ENCODE results near the gene BICD1.
A peak's percentile ranks its signal among the peaks of the same experiment; 100 is the strongest.

The BICD1 gene

GRCh38 chr12:32357601-32358249, 251.1 kb downstream of the BICD1 start:
- H3K9me3 ChIP-seq (ENCODE audit: control insufficient read depth, low read length): no peaks in the 10 kb centered on the region
- no peaks in the 10 kb centered on the region for H3K27me3 ChIP-seq (ENCODE audit: control insufficient read depth, insufficient read depth, low read length)
- no peak overlapping the region for H3K9ac ChIP-seq (ENCODE audit: low read length)
- H3K36me3 ChIP-seq (ENCODE audit: control insufficient read depth, insufficient read depth, low read length): no peaks in the 10 kb centered on the region
- H3K4me1 ChIP-seq (ENCODE audit: control insufficient read depth, insufficient read depth, low read length): no peaks in the 10 kb centered on the region
- H3K4me3 ChIP-seq (ENCODE audit: low read length): no peak overlapping the region

DNA sequence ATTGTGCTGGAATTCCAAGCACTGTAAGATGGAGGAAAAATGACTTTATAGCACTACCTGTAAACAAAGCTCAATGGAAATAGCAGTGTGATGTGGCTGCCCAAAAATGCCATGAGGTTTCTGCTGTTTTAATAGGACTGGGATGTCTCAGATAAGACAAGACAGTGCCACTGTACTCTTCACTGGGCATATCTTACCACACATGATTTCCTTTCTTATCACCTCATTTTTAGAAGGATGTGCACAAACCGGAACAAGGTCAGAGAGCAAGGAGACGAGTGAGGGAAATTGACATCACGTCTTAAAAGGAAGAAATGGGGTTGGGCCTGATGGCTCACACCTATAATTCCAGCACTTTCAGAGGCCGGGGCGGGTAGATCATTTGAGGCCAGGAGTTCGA, 254.3 kb downstream of the BICD1 start:
- Histone ChIP-seq H3K36me3 (ENCODE audit: control insufficient read depth, insufficient read depth, low read length) (no peaks in the 10 kb centered on the region), H3K9ac (ENCODE audit: low read length) (no peak overlapping the region), H3K4me3 (ENCODE audit: low read length) (no peak overlapping the region), H3K4me1 (ENCODE audit: control insufficient read depth, insufficient read depth, low read length) (peaks cover 4% of the 10 kb centered on the region), H3K27me3 (ENCODE audit: control insufficient read depth, insufficient read depth, low read length) (no peaks in the 10 kb centered on the region), H3K9me3 (ENCODE audit: control insufficient read depth, low read length) (no peaks in the 10 kb centered on the region)

DNA sequence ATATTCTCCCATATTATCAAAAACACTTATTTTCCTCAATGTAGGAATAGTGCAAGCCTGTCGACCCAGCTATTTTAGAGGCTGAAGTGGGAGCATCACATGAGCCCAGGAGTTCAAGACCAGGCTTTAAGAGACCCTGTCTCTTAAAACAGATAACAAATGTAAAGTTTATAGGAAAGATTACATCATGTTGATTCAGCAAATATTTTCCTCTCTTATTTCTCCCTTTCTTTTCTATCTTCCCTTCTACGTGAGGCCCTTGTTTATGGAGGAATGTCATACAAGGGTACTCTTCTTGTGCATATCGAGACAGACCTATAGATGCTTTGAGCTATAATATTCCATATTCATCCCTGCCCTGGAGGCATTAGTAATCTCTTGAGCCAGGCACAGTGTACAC, 256.2 kb downstream of the BICD1 start:
- no peak overlapping the region for H3K4me3 ChIP-seq (ENCODE audit: low read length)
- H3K9ac ChIP-seq (ENCODE audit: low read length): no peak overlapping the region
- H3K9me3 ChIP-seq (ENCODE audit: control insufficient read depth, low read length): no peaks in the 10 kb centered on the region
- peaks cover 4% of the 10 kb centered on the region for H3K4me1 ChIP-seq (ENCODE audit: control insufficient read depth, insufficient read depth, low read length)
- H3K27me3 ChIP-seq (ENCODE audit: control insufficient read depth, insufficient read depth, low read length): no peaks in the 10 kb centered on the region
- H3K36me3 ChIP-seq (ENCODE audit: control insufficient read depth, insufficient read depth, low read length): no peaks in the 10 kb centered on the region

DNA sequence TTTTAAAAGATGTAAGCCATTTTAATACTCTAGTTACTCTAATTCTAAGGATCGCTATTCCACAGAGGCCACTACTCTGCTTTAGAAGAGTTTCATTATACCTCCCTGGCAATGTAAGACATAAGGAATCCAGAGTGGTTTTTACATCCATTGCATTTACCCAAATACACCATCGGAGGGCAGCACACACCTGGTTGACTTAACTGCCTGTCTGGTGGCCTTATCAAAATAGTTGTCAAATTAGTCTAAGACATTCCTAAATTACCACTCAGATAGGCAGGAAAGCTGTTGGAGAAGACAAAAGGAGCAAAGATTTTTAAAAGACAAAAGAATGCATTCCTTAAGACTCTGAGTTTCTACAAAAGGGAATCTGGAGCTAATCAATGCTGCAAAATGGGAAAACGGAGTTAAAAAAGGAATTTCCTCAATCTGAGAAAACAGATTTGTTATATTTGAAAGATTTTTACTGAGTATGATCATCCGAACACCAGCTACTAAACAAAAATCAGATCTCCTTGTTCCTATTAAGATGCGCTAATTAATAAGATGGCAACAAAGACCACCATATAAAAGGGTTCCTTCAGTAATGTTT, 258.9 kb downstream of the BICD1 start:
- H3K9ac ChIP-seq (ENCODE audit: low read length): no peak overlapping the region
- no peaks in the 10 kb centered on the region for H3K36me3 ChIP-seq (ENCODE audit: control insufficient read depth, insufficient read depth, low read length)
- no peaks in the 10 kb centered on the region for H3K27me3 ChIP-seq (ENCODE audit: control insufficient read depth, insufficient read depth, low read length)
- H3K9me3 ChIP-seq (ENCODE audit: control insufficient read depth, low read length): no peaks in the 10 kb centered on the region
- no peak overlapping the region for H3K4me3 ChIP-seq (ENCODE audit: low read length)
- peaks cover 4% of the 10 kb centered on the region for H3K4me1 ChIP-seq (ENCODE audit: control insufficient read depth, insufficient read depth, low read length)

GRCh38 chr12:32366714-32367113, 260.1 kb downstream of the BICD1 start:
- H3K9ac ChIP-seq (ENCODE audit: low read length): no peak overlapping the region
- no peaks in the 10 kb centered on the region for H3K36me3 ChIP-seq (ENCODE audit: control insufficient read depth, insufficient read depth, low read length)
- no peaks in the 10 kb centered on the region for H3K27me3 ChIP-seq (ENCODE audit: control insufficient read depth, insufficient read depth, low read length)
- H3K9me3 ChIP-seq (ENCODE audit: control insufficient read depth, low read length): no peaks in the 10 kb centered on the region
- no peak overlapping the region for H3K4me3 ChIP-seq (ENCODE audit: low read length)
- H3K4me1 ChIP-seq (ENCODE audit: control insufficient read depth, insufficient read depth, low read length): peaks cover 4% of the 10 kb centered on the region

- Histone ChIP-seq H3K27me3 (ENCODE audit: control insufficient read depth, insufficient read depth, low read length) (no peaks in the 10 kb centered on the region), H3K36me3 (ENCODE audit: control insufficient read depth, insufficient read depth, low read length) (no peaks in the 10 kb centered on the region), H3K4me1 (ENCODE audit: control insufficient read depth, insufficient read depth, low read length) (peaks cover 4% of the 10 kb centered on the region), H3K9me3 (ENCODE audit: control insufficient read depth, low read length) (no peaks in the 10 kb centered on the region), H3K4me3 (ENCODE audit: low read length) (no peak overlapping the region), H3K9ac (ENCODE audit: low read length) (no peak overlapping the region)
Observed at GRCh38 chr12:32367381-32367780, 260.7 kb downstream of the BICD1 start.

GRCh38 chr12:32369202-32369601, 262.6 kb downstream of the BICD1 start:
- H3K9ac ChIP-seq (ENCODE audit: low read length): no peak overlapping the region
- H3K36me3 ChIP-seq (ENCODE audit: control insufficient read depth, insufficient read depth, low read length): no peaks in the 10 kb centered on the region
- no peak overlapping the region for H3K4me3 ChIP-seq (ENCODE audit: low read length)
- H3K4me1 ChIP-seq (ENCODE audit: control insufficient read depth, insufficient read depth, low read length): peaks cover 4% of the 10 kb centered on the region
- H3K27me3 ChIP-seq (ENCODE audit: control insufficient read depth, insufficient read depth, low read length): no peaks in the 10 kb centered on the region
- no peaks in the 10 kb centered on the region for H3K9me3 ChIP-seq (ENCODE audit: control insufficient read depth, low read length)

- Histone ChIP-seq H3K4me1 (ENCODE audit: control insufficient read depth, insufficient read depth, low read length) (no peaks in the 10 kb centered on the region), H3K9ac (ENCODE audit: low read length) (no peak overlapping the region), H3K4me3 (ENCODE audit: low read length) (no peak overlapping the region), H3K27me3 (ENCODE audit: control insufficient read depth, insufficient read depth, low read length) (no peaks in the 10 kb centered on the region), H3K9me3 (ENCODE audit: control insufficient read depth, low read length) (no peaks in the 10 kb centered on the region), H3K36me3 (ENCODE audit: control insufficient read depth, insufficient read depth, low read length) (no peaks in the 10 kb centered on the region)
Observed at GRCh38 chr12:32377344-32378055, 270.9 kb downstream of the BICD1 start.

DNA sequence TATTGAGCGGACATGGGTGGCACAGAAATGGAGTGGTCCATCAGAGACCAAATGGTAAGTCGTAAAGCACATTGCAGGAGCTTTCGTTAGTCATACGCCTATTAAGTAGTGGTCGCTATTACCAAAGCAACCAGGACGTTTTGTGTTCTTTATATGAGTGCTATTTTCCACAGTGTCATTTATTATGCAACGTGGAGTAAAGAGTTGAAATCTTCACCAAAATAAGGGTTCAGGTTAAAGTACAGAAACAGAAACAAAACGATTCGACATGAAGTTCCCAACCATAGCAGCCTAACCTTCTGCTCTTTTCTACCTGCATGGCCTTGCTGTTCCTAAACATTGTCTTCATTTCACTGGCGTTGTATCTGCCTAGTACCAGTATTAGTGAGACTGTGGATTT, 272.6 kb downstream of the BICD1 start:
- Histone ChIP-seq H3K9ac (ENCODE audit: low read length) (no peak overlapping the region), H3K27me3 (ENCODE audit: control insufficient read depth, insufficient read depth, low read length) (no peaks in the 10 kb centered on the region), H3K4me3 (ENCODE audit: low read length) (no peak overlapping the region), H3K36me3 (ENCODE audit: control insufficient read depth, insufficient read depth, low read length) (no peaks in the 10 kb centered on the region), H3K9me3 (ENCODE audit: control insufficient read depth, low read length) (no peaks in the 10 kb centered on the region), H3K4me1 (ENCODE audit: control insufficient read depth, insufficient read depth, low read length) (no peaks in the 10 kb centered on the region)

GRCh38 chr12:32379667-32380066, 273.0 kb downstream of the BICD1 start:
- no peaks in the 10 kb centered on the region for H3K27me3 ChIP-seq (ENCODE audit: control insufficient read depth, insufficient read depth, low read length)
- no peaks in the 10 kb centered on the region for H3K9me3 ChIP-seq (ENCODE audit: control insufficient read depth, low read length)

GRCh38 chr12:32382226-32382625, 275.6 kb downstream of the BICD1 start:
- H3K27me3 ChIP-seq (ENCODE audit: control insufficient read depth, insufficient read depth, low read length): no peaks in the 10 kb centered on the region
- H3K4me1 ChIP-seq (ENCODE audit: control insufficient read depth, insufficient read depth, low read length): no peaks in the 10 kb centered on the region
- no peak overlapping the region for H3K4me3 ChIP-seq (ENCODE audit: low read length)
- H3K9ac ChIP-seq (ENCODE audit: low read length): no peak overlapping the region
- H3K36me3 ChIP-seq (ENCODE audit: control insufficient read depth, insufficient read depth, low read length): no peaks in the 10 kb centered on the region
- no peaks in the 10 kb centered on the region for H3K9me3 ChIP-seq (ENCODE audit: control insufficient read depth, low read length)

More at GRCh38 chr12:32379667-32380066, 273.0 kb downstream of the BICD1 start:
- no peaks in the 10 kb centered on the region for H3K36me3 ChIP-seq (ENCODE audit: control insufficient read depth, insufficient read depth, low read length)
- no peak overlapping the region for H3K4me3 ChIP-seq (ENCODE audit: low read length)
- no peak overlapping the region for H3K9ac ChIP-seq (ENCODE audit: low read length)
- H3K4me1 ChIP-seq (ENCODE audit: control insufficient read depth, insufficient read depth, low read length): no peaks in the 10 kb centered on the region

DNA sequence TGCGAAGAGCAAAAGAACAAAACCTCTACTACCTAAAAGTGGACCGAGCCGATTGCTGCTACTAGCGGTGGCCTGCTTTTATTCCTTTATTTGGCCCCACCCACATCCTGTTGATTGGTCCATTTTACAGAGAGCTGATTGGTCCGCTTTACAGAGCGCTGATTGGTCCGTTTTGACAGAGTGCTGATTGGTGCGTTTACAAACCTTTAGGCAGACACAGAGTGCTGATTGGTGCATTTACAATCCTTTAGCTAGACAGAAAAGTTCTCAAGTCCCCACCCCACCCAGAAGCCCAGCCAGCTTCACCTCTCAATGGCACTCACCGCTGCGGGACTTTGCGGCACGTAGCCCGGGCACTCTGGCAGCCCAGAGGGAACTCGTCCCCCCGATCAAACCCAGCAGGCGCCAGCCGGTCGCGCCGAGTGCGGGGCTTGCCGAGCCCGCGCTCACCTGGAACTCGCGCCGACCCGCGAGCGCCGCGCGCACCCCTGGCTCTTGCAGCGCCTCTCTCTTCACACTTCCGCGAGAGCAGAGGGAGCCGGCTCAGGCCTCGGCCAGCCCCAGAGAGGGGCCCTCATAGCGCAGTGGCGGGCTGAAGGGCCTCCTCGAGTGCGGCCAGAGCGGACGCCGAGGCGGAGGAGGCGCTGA, 284.0 kb downstream of the BICD1 start:
- Histone ChIP-seq H3K36me3 (ENCODE audit: control insufficient read depth, insufficient read depth, low read length) (no peaks in the 10 kb centered on the region), H3K27me3 (ENCODE audit: control insufficient read depth, insufficient read depth, low read length) (peaks cover 5% of the 10 kb centered on the region), H3K4me3 (ENCODE audit: low read length) (peak overlapping the region; percentile 36), H3K4me1 (ENCODE audit: control insufficient read depth, insufficient read depth, low read length) (no peaks in the 10 kb centered on the region), H3K9ac (ENCODE audit: low read length) (peak overlapping the region; percentile 57), H3K9me3 (ENCODE audit: control insufficient read depth, low read length) (no peaks in the 10 kb centered on the region)
